Colon (tissue), 2 donors: ENCODE measurements around the gene SLC36A2.
"Not testable (repeated sequence)": the region's sequence is repeated elsewhere in the genome, so short reads cannot be mapped to it uniquely, and the experiment has no call there.

Source experiments
- FAIRE-seq: peaks from 2 replicates; lab custom pipeline; 2012; peaks lifted over from hg19 to GRCh38; lab: Jason Lieb, UNC
- donor health status: control.
- donor health status: control.

Gene SLC36A2

DNA sequence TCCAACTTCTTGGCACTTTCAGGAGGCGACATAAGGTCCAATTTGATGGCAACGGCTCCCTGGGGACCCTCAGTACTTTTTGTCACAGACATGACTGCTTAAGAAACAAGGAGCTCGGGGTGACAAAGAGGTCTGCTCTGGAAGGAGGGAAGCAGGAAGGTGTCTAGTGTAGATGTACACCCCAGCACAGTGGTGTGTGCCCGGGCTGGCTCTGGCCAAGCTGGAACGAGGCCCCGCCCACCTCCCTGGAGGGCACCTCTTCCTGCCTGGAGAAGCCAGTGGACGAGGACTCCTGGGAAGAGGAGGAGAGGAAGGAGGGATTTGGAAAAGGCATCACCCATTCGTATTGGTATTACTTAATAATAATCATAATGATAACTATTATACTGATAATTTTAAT, at the start of gene SLC36A2:
SLC36A2 (minus strand) TSS at position 191 of the 400 bp plus-strand sequence; CDS start at position 92, 99 bp downstream.
- FAIRE-seq: no peak

DNA sequence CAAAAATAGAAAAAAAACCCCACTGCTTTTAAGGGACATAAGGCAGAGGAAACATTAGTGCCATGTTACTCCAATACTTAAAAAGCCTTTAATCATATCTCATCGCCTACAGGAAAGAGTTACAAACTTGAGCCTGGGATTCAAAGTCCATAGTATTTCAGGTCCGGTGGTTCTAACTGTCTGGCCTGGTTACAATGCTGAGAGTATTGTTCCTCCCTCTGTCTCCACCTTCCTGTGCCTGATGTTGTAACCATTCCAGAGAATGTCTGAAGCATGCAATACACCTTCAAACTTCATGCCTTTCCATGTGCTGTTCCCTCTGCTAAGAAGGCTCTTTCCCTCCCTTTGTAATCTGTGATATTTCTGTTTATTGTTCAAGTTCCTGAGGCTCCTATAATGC, 41.6 kb upstream of the SLC36A2 start:
- no peak for FAIRE-seq

- no peak for FAIRE-seq
Observed at GRCh38 chr5:151384106-151384505, 36.7 kb upstream of the SLC36A2 start.

DNA sequence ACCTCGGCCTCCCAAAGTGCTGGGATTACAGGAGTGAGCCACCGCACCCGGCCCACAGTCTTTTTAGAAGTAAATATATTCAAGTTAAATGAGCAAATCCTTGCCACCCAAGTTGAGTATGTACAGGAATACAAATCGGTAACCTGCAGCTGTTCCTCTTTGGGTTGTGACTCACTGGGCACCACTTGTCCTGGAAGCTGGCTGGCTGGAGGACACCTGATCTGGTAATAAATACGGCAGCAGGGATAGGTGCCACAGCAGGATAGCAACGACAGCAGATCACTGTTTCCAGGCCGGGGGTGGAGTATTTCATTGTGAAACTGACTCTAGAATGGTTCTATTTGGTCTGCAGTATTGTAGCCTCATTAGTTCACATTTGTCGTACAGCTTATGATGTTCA, 35.7 kb upstream of the SLC36A2 start:
- FAIRE-seq: no peak

DNA sequence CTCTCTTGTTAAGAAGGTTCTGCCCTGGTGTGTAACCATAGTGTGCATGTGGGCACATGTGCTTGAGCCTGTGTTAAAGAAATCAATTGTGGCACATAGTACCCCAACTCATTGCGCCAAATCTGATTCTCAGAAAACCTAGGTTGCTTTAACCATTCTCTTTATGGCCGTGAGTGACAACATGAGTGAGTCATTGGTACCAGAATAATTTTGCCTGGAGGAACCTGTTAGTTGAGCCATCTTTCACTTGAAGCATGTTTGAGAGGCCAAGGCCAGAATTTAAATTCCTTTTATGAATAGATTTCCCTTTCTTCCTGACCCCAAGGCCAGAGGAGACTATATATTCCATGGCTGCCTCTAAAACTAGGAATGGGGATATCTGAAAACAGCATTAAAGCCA, 35.2 kb upstream of the SLC36A2 start:
- no peak for FAIRE-seq

DNA sequence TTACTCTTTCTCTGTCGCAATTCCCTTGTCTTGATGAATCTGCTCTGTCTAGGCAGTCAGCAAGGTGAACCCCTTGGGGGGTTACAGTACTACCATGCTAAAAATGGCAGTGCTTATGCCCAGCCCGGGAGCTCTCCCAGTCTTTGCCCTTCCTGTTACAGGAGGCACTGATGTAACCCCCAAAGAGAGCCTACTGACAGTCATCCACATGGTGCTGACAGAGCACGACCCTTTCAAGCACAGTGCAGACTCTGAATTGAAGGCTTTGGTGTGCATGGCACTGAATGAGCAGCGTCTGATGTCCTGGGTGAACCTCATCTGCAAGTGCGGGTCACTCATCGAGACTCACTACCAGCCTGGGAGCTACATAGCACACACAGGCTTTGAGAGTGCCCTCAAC, 34.5 kb upstream of the SLC36A2 start:
- no peak for FAIRE-seq

DNA sequence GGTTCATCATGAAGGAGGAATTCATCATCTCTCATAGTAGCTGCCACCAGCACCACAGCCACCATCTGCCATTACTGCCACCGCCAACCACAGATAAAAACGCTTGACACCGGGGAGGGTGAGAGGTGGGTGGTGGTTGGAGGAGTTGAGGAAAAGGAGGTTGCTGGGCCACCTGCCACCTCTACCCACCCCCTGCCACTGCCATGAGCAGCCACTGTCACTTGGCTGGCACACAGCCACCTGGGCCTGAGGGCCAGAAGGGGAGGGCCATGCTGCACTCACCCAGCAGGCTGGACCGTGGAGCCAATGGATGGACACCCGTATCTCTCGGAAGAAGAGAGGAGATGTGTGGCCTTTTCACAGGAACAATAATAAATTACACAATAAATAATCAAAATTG, 31.3 kb upstream of the SLC36A2 start:
- no peak for FAIRE-seq

- FAIRE-seq: no peak
Observed at GRCh38 chr5:151374539-151374938, 27.2 kb upstream of the SLC36A2 start.

DNA sequence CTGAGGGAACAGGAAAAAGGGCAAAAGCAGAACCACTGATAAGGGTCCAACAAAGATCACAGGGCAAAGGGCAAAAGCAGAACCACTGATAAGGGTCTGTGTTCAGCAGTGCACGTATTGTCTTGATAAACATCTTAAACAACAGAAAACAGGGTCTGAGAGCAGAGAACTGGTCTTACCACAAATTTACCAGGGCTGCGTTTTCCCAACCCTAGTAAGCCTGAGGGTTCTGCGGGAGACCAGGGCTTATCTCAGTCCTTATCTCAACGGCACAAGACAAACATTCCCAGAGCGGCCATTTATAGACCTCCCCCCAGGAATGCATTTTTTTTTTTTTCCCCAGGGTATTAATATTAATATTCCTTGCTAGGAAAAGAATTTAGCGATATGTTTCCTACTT, 19.7 kb upstream of the SLC36A2 start:
- FAIRE-seq: not testable (repeated sequence)

DNA sequence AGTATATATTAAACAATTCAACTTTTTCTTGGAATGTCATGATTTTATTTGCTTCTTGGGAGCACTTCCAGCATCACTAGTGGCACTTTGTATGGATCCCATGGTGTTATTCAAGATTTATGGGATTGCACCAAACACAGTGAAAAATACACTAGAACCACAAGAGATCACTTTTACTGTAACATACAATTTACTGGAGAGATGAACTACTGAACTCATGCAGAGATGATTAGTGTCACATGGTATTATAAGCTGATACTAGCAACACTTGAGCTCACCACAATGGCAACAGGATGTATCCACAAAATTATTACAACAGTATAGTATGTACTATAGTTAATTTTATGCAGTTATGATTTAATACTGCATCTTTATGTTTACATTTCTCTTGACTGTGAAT, 16.3 kb upstream of the SLC36A2 start:
- no peak for FAIRE-seq

DNA sequence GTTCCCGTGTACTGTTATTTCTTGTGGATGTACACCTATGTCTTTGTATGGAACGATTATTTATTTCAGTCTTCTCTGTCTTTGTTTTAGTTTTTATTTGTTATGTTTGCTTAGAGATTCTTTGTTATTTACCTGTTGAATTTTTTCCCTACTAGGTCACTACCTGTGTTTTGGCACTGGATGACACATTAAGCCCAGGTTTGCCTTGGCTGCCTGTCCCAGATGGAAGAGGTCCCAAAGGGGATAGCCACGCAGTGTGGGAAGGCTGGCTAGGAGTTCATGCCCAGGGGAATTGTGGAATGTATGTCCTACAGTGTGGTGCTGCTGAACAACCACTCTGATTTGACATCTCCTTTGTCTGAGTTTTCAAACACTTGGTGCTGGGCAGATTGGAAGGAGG, 15.6 kb upstream of the SLC36A2 start:
- no peak for FAIRE-seq

- FAIRE-seq: no peak
Observed at GRCh38 chr5:151359391-151359790, 12.0 kb upstream of the SLC36A2 start.

DNA sequence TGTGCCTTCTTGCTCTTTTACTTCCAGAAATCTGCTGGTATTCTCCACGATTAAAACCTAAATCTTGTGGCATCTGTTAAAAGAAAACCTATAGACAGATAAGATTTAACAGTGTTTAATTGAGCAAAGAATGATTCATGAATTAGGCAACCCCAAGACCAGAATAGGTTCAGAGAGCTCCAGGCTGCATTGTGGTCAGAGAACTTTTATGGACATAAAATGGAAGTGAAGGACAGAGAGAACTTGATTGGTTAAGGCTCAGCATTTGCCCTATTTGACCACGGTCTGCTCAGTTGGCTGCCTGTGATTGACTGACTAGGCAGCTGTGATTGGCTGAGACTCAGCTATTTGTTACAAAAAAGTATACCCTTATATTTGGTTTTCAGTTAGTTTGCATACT, 10.4 kb upstream of the SLC36A2 start:
- no peak for FAIRE-seq

GRCh38 chr5:151357097-151357496, 9.7 kb upstream of the SLC36A2 start:
- no peak for FAIRE-seq

GRCh38 chr5:151351671-151352070, 4.3 kb upstream of the SLC36A2 start:
- no peak for FAIRE-seq

GRCh38 chr5:151348789-151349188, 1.4 kb upstream of the SLC36A2 start:
- no peak for FAIRE-seq

- FAIRE-seq: no peak
Observed at GRCh38 chr5:151345808-151346478, 1.4 kb downstream of the SLC36A2 start.

DNA sequence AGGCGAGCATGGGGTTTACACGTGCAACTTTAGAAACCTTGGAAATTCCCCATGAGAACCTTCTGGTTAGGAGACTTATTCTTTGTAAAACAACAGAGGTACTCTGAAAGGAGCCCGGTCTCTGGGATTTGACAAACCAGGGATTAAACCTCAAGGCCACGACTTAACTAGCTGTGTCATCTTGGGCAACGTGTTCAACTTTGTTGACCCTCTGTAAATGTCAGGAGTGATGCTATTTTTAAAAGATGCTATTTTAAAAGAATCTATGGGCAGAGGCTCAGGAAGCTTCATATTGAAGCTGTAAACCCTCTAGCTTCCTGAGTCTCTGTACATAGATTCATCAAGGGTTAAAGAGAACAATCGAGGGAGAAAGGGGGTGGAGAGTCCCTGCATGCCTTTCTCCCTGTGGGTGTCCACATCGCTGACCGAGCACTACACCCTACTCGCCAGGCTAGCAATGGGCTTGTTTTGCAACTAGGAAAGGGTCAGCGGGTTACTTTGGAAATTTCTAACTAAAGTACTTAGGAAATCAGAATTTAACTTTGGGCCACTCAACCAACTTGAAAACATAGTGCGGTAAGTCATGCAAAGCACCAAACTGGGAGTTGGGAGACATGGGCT, 2.1 kb downstream of the SLC36A2 start:
- no peak for FAIRE-seq

DNA sequence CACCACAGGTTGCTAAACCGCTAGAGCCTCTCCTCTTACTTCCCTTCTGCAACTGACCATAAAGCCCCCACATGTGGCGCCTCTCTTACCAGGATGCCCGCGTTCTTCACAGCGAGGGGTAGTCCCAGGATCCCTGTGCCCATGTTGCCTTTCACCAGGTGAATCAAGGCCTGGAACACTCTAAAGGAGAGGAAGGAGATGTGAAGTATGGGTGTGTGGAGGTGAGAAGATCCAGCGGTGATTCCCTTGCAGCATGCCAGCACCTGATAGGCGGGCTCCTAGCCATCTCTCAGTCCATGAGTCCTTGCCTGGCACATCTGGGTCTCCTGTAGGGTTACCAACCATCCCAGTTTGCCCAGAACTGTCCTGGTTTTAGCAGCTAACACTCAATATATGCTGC, 3.3 kb downstream of the SLC36A2 start:
- FAIRE-seq: no peak

- no peak for FAIRE-seq
Observed at GRCh38 chr5:151340004-151340403, 7.4 kb downstream of the SLC36A2 start.

GRCh38 chr5:151338734-151339133, 8.6 kb downstream of the SLC36A2 start:
- no peak for FAIRE-seq

DNA sequence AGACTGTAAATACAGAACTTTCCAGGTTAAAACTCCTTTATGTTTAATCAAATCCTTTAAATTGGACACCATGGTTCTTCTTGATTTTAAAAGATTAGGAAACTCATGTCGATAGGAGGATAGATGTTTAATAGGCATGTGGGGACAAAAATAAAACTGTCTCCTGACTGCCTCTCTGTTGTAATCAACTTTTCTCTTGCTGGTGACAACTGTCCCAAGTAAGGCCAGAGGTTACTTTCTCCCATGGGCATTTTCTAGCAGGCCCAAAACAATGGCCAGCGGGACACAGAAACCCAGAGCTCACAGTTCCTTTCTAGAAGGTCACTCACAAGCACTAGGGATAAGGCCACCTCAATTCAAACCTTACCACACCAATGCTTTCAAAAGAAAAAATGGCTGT, 14.5 kb downstream of the SLC36A2 start:
- no peak for FAIRE-seq

GRCh38 chr5:151328734-151329133, 18.6 kb downstream of the SLC36A2 start:
- FAIRE-seq: no peak

- no peak for FAIRE-seq
Observed at GRCh38 chr5:151327585-151327984, 19.8 kb downstream of the SLC36A2 start.
